ENCODE measurements around the gene TEX264. TPM values are rescaled to one million over a fixed set of nuclear protein-coding genes. Genes with fewer than 3 reads are reported as not detected.

TEX264 gene
- total and polyA plus RNA-seq, 5 donors: 37.6 to 67.8 (median 38.8) TPM

DNA sequence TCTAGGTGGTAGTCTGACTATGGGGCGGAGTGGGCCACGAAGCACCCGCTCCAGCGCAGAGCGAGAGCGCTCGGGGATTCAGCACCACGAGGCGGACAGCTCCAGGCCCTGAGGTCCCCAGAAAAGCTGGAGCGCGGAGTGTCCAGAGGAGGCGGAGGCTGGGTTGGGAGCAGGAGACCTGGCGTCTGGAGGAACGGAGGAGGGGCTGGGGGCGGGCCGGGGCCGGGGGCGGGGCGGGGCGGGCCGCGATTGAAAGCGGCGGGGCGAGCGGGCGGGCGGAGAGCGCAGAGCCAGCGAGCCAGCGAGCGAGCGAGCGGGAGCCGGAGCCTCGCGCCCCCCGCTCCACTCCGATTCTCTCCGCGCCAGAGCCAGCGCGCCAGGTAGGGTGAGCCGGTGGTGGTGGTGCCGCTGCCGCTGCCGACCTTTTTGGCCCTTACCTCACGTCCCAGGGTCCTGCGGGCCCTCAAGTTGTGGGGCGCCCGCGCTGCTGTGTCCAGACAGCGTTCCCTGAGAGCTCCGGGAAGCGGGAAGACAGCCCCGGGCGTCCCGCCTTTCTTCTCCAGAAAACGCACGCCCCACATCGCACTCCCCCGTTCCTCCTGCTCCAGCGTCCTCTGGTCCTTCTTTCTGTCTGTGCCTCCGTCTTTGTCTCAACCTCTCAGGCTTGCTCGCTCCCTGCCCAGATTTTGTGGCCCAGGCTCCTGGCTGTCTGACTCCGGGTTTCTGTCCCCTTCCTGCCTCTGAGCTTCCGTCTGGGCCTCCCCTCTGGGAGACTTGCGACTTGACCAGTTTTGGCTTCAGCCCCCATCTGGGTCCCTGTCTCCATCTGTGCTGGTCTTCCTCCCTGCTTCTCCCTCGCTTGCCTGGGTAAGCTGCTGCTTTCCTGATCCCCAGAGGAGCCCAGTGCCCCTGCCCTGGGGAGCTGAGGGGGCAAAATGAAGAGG, 36.0 kb downstream of the TEX264 start, which contains the start of gene GRM2:
GRM2 (plus strand) TSS at position 281 of the 944 bp plus-strand sequence. CDS start 1,916 bp downstream, outside the sequence.
- peak; percentile 87 to 92 (median 92) for DNase-seq
- Histone ChIP-seq H3K27ac (ENCODE audit: low read length) (no peak within 1 kb of the TSS), H3K27me3 (ENCODE audit: control insufficient read depth, insufficient read depth) (no peaks in the 10 kb centered on the region), H3K4me1 (ENCODE audit: control insufficient read depth, insufficient read depth, low read length) (peaks cover 3% of the 10 kb centered on the region), H3K9me3 (ENCODE audit: control insufficient read depth, low read length) (no peaks in the 10 kb centered on the region), H3K4me3 (ENCODE audit: low read length) (peak within 1 kb of the TSS; percentile 34)
- WGBS: 5% methylated on average over 69 of the region's 69 CpGs
- intact Hi-C loops (cut with DNase I): no loop called here
- peak; percentile 86 to 88 for ATAC-seq

DNA sequence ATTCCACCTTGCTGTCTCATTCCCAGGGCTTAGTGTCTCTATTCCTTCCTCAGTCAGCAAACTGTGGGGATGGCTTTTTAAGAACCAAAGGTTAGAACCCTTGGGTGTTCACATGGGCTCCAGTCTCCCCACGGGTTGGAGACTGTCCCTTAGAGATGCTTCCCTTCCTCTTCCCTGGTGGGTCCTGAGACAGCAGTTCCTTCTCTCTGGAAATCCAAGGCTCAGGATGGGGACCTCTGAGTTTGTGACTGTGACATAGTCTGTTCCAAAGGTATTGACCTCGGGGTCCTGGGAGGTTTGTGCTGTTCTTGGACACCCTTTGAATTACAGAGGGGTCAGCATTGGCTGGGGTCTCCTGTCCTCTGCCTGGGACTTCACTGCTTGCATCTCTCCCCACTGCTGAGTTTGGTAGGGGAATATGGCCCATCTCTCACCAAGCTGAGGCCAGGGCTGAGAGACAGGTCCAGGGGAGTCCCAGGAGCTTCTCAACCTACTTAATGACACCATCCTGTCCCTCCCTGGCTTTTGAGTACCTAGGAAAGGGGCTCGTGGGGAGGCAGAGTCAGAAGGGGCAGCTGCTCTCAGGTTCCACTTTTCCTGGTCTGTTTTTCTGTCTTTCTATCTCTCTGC, 37.3 kb downstream of the TEX264 start:
- Histone ChIP-seq H3K27ac (ENCODE audit: low read length) (no peak overlapping the region), H3K4me3 (ENCODE audit: low read length) (no peak overlapping the region), H3K4me1 (ENCODE audit: control insufficient read depth, insufficient read depth, low read length) (peaks cover 3% of the 10 kb centered on the region), H3K27me3 (ENCODE audit: control insufficient read depth, insufficient read depth) (no peaks in the 10 kb centered on the region), H3K9me3 (ENCODE audit: control insufficient read depth, low read length) (no peaks in the 10 kb centered on the region)
- DNase-seq (no peak), ATAC-seq (no peak)
- intact Hi-C loops (cut with DNase I): no loop called here
- 69% methylated on average over 3 of the region's 3 CpGs for WGBS

DNA sequence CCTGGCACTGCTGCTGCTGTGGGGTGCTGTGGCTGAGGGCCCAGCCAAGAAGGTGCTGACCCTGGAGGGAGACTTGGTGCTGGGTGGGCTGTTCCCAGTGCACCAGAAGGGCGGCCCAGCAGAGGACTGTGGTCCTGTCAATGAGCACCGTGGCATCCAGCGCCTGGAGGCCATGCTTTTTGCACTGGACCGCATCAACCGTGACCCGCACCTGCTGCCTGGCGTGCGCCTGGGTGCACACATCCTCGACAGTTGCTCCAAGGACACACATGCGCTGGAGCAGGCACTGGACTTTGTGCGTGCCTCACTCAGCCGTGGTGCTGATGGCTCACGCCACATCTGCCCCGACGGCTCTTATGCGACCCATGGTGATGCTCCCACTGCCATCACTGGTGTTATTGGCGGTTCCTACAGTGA, 38.0 kb downstream of the TEX264 start:
- ATAC-seq: no peak
- intact Hi-C loops (cut with DNase I): no loop called here

DNA sequence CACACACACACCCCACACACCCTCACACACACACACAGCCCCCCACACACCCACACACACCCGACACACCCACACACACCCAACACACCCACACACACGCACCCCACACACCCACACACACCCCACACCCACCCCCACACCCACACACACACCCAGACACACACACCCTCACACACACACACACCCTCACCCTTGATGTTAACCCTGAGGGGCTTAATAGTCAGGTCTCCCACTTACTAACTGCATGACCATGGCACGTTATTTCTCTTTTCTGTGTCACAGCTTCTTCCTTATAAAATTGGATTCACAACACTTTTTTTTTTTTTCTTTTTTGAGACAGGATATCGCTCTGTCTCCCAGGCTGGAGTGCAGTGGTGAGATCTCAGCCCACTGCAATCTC, 38.6 kb downstream of the TEX264 start:
- WGBS: 78% methylated on average over 4 of the region's 4 CpGs
- intact Hi-C loops (cut with DNase I): loop anchor here in 1 of 4 donors (10.0 kb wide), 1 partner anchor 95 kb away; no protein-coding TSS in a partner anchor
- DNase-seq: no peak
- Histone ChIP-seq H3K27ac (ENCODE audit: low read length) (no peak overlapping the region), H3K27me3 (ENCODE audit: control insufficient read depth, insufficient read depth) (no peaks in the 10 kb centered on the region), H3K4me3 (ENCODE audit: low read length) (no peak overlapping the region), H3K9me3 (ENCODE audit: control insufficient read depth, low read length) (no peaks in the 10 kb centered on the region), H3K4me1 (ENCODE audit: control insufficient read depth, insufficient read depth, low read length) (peaks cover 3% of the 10 kb centered on the region)
- no peak for ATAC-seq

More for the DNA sequence above, 38.0 kb downstream of the TEX264 start:
- WGBS: 95% methylated on average over 17 of the region's 17 CpGs
- Histone ChIP-seq H3K4me3 (ENCODE audit: low read length) (no peak overlapping the region), H3K9me3 (ENCODE audit: control insufficient read depth, low read length) (no peaks in the 10 kb centered on the region), H3K4me1 (ENCODE audit: control insufficient read depth, insufficient read depth, low read length) (peaks cover 3% of the 10 kb centered on the region), H3K27ac (ENCODE audit: low read length) (no peak overlapping the region), H3K27me3 (ENCODE audit: control insufficient read depth, insufficient read depth) (no peaks in the 10 kb centered on the region)
- DNase-seq: no peak

DNA sequence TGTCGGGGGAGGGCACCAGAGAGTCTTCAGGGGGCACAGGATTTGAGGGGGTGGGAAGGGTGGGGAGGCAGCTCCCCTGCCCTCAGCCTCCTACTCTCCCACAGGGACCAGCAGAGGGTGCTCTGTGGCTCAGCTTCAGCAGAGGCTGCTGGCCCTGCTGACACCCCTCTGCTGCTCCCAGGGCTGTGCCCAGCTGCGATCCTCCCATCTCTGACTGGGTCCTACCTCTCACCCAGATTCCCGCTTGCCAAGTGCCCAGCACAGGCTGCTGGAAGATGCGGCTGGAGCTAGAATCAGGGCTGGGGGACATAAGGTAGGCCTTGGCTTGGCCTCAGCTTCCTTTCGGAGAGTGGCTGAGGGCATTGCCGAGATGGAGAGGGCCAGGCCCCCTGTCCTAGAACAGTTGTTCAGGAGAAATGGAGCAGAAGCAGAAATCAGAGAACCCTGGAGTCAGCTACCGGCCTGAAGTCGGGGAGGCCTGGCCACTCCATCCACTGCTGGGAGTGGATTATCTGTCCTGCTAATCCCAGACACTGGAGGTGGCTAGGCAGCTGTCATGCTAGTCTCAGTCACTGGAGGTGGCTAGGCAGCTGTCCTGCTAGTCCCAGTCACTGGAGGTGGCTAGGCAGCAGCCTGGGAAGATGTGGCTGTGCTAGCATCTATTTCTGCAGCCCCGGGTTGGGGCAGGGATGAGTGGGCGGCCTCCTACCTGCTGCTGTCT, 39.7 kb downstream of the TEX264 start:
- Histone ChIP-seq H3K9me3 (ENCODE audit: control insufficient read depth, low read length) (no peaks in the 10 kb centered on the region), H3K4me3 (ENCODE audit: low read length) (no peak overlapping the region), H3K27ac (ENCODE audit: low read length) (no peak overlapping the region), H3K4me1 (ENCODE audit: control insufficient read depth, insufficient read depth, low read length) (peaks cover 3% of the 10 kb centered on the region), H3K27me3 (ENCODE audit: control insufficient read depth, insufficient read depth) (no peaks in the 10 kb centered on the region)
- DNase-seq (no peak), ATAC-seq (no peak)
- WGBS: 83% methylated on average over 10 of the region's 10 CpGs
- intact Hi-C loops (cut with DNase I): loop anchor here in 1 of 4 donors (10.0 kb wide), 1 partner anchor 94 kb away; no protein-coding TSS in a partner anchor

DNA sequence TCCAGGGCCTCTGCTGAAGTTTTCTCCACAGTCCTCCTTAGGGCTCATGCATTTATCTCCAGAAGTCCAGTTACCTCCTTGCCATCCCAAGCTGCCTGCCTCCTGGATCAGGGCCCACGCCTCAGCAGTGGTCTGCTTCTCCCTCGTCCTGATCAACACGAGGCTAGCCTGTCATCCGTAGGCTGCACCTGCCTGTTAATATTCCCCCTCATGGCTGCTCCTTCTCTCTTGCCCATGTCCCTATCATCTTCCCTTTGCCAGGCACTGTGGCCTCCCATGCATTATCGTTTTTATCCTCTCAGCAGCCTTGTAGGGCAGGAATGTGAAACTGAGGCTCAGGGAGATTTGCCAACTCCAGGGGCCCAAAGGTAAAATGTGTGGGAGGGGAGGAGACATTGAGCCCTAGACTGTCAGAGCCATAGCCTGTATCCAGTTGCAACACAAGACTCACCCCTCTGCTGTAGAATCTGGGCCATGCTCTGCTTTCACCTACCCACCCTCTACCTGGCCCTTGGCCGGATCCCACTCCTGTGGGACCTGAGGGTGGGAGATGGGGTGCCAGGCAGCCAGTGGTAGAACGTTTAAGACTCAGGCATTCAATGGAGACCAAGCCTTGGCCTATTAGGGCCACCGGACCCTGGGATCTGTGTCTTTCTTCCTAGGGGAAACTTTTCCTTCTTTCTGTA, 40.4 kb downstream of the TEX264 start:
- peaks cover 3% of the 10 kb centered on the region for H3K4me1 ChIP-seq (ENCODE audit: control insufficient read depth, insufficient read depth, low read length)
- no peaks in the 10 kb centered on the region for H3K27me3 ChIP-seq (ENCODE audit: control insufficient read depth, insufficient read depth)
- 85% methylated on average over 8 of the region's 8 CpGs for WGBS
- no peak overlapping the region for H3K4me3 ChIP-seq (ENCODE audit: low read length)
- DNase-seq: no peak
- intact Hi-C loops (cut with DNase I): loop anchor here in 1 of 4 donors (10.0 kb wide), 1 partner anchor 93 kb away; no protein-coding TSS in a partner anchor
- no peak overlapping the region for H3K27ac ChIP-seq (ENCODE audit: low read length)
- no peaks in the 10 kb centered on the region for H3K9me3 ChIP-seq (ENCODE audit: control insufficient read depth, low read length)
- ATAC-seq: no peak

DNA sequence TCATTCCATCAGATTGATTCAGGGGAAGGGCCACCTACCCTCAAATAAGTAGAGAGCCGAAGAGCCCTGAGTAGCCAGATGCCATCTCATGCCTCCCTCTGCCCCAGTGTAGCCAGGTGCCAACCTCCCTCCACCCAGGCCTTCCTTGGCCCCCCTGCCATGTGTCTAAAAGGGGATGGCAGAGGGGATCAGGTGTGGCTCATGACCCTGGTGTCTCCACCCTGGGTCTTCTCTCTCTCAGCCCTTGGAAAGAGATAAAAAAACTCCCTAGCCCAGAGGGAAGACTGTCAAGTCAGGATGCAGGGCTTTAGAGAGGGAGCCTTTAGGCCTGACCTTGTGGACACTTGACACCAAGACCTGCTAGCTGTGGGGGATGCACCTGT, 41.0 kb downstream of the TEX264 start:
- DNase-seq (no peak), ATAC-seq (no peak)
- no peak overlapping the region for H3K27ac ChIP-seq (ENCODE audit: low read length)
- H3K4me1 ChIP-seq (ENCODE audit: control insufficient read depth, insufficient read depth, low read length): peaks cover 3% of the 10 kb centered on the region
- no peaks in the 10 kb centered on the region for H3K9me3 ChIP-seq (ENCODE audit: control insufficient read depth, low read length)
- 89% methylated on average over 1 of the region's 1 CpG for WGBS
- no peak overlapping the region for H3K4me3 ChIP-seq (ENCODE audit: low read length)
- H3K27me3 ChIP-seq (ENCODE audit: control insufficient read depth, insufficient read depth): no peaks in the 10 kb centered on the region
- intact Hi-C loops (cut with DNase I): loop anchor here in 1 of 4 donors (10.0 kb wide), 1 partner anchor 93 kb away; no protein-coding TSS in a partner anchor

DNA sequence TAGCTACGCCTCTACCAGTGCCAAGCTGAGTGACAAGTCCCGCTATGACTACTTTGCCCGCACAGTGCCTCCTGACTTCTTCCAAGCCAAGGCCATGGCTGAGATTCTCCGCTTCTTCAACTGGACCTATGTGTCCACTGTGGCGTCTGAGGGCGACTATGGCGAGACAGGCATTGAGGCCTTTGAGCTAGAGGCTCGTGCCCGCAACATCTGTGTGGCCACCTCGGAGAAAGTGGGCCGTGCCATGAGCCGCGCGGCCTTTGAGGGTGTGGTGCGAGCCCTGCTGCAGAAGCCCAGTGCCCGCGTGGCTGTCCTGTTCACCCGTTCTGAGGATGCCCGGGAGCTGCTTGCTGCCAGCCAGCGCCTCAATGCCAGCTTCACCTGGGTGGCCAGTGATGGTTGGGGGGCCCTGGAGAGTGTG, 41.5 kb downstream of the TEX264 start:
- H3K27ac ChIP-seq (ENCODE audit: low read length): no peak overlapping the region
- intact Hi-C loops (cut with DNase I): loop anchor here in 1 of 4 donors (10.0 kb wide), 1 partner anchor 92 kb away; no protein-coding TSS in a partner anchor
- no peak overlapping the region for H3K4me3 ChIP-seq (ENCODE audit: low read length)
- no peak for ATAC-seq
- no peak for DNase-seq
- WGBS: 97% methylated on average over 20 of the region's 20 CpGs
- H3K4me1 ChIP-seq (ENCODE audit: control insufficient read depth, insufficient read depth, low read length): no peaks in the 10 kb centered on the region
- H3K27me3 ChIP-seq (ENCODE audit: control insufficient read depth, insufficient read depth): no peaks in the 10 kb centered on the region
- H3K9me3 ChIP-seq (ENCODE audit: control insufficient read depth, low read length): no peaks in the 10 kb centered on the region

DNA sequence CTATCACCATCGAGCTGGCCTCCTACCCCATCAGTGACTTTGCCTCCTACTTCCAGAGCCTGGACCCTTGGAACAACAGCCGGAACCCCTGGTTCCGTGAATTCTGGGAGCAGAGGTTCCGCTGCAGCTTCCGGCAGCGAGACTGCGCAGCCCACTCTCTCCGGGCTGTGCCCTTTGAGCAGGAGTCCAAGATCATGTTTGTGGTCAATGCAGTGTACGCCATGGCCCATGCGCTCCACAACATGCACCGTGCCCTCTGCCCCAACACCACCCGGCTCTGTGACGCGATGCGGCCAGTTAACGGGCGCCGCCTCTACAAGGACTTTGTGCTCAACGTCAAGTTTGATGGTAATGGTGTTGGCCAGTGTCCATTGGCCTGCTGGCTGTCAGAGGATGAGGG, 41.9 kb downstream of the TEX264 start:
- Histone ChIP-seq H3K4me1 (ENCODE audit: control insufficient read depth, insufficient read depth, low read length) (no peaks in the 10 kb centered on the region), H3K27me3 (ENCODE audit: control insufficient read depth, insufficient read depth) (no peaks in the 10 kb centered on the region), H3K9me3 (ENCODE audit: control insufficient read depth, low read length) (no peaks in the 10 kb centered on the region), H3K27ac (ENCODE audit: low read length) (no peak overlapping the region), H3K4me3 (ENCODE audit: low read length) (no peak overlapping the region)
- intact Hi-C loops (cut with DNase I): loop anchor here in 1 of 4 donors (10.0 kb wide), 1 partner anchor 92 kb away; no protein-coding TSS in a partner anchor
- WGBS: 95% methylated on average over 19 of the region's 19 CpGs
- ATAC-seq (no peak), DNase-seq (no peak)

All from right cardiac atrium (tissue), 5 donors.